Measurements from ENCODE around the gene MGAT1.

The MGAT1 gene

GRCh38 chr5:180823940-180824629 lies 21.5 kb upstream of the MGAT1 start:
- DNase-seq, result no peak

GRCh38 chr5:180823346-180823745 lies 20.7 kb upstream of the MGAT1 start:
- DNase-seq, result no peak

GRCh38 chr5:180821538-180821937 lies 18.9 kb upstream of the MGAT1 start:
- no peak for DNase-seq

- DNase-seq, result no peak
Observed at GRCh38 chr5:180820788-180821321, 18.2 kb upstream of the MGAT1 start.

- no peak for DNase-seq
Observed at GRCh38 chr5:180818677-180819341, 16.2 kb upstream of the MGAT1 start.

GRCh38 chr5:180817893-180818674 lies 15.5 kb upstream of the MGAT1 start:
- DNase-seq, result no peak

GRCh38 chr5:180816608-180817534 lies 14.3 kb upstream of the MGAT1 start:
- no peak for DNase-seq

GRCh38 chr5:180815293-180815917 lies 12.8 kb upstream of the MGAT1 start:
- DNase-seq, result no peak

GRCh38 chr5:180813420-180813819 lies 10.8 kb upstream of the MGAT1 start:
- DNase-seq, result no peak

GRCh38 chr5:180811623-180812124 lies 9.1 kb upstream of the MGAT1 start:
- DNase-seq, result no peak

- no peak for DNase-seq
Observed at GRCh38 chr5:180810959-180811622, 8.5 kb upstream of the MGAT1 start.

GRCh38 chr5:180810210-180810958 lies 7.8 kb upstream of the MGAT1 start:
- DNase-seq, result peak; percentile 92 to 99 (median 96)

GRCh38 chr5:180809403-180810209 lies 7.0 kb upstream of the MGAT1 start:
- peak in 3 of 4 experiments; percentile 66 to 85 (median 79) for DNase-seq

- no peak for DNase-seq
Observed at GRCh38 chr5:180808461-180809000, 5.9 kb upstream of the MGAT1 start.

GRCh38 chr5:180807654-180808414 lies 5.2 kb upstream of the MGAT1 start:
- DNase-seq, result no peak

- no peak for DNase-seq
Observed at GRCh38 chr5:180807046-180807445, 4.4 kb upstream of the MGAT1 start.

- no peak for DNase-seq
Observed at GRCh38 chr5:180806351-180807011, 3.9 kb upstream of the MGAT1 start.

GRCh38 chr5:180804129-180804618 lies 1.6 kb upstream of the MGAT1 start:
- no peak for DNase-seq

Data from activated naive CD4-positive, alpha-beta T cell (primary cell).